Glutamatergic neuron (in vitro differentiated cells): ENCODE results near the gene SLC25A41. TPM values are rescaled to one million over a fixed set of nuclear protein-coding genes. Genes with fewer than 3 reads are reported as not detected.
"Not testable (repeated sequence)": the region's sequence is repeated elsewhere in the genome, so short reads cannot be mapped to it uniquely, and the experiment has no call there.

Source experiments
- DNase-seq: peaks from one replicate; pipeline ENCODE4 v3.0.0; 2022
- H3K27ac Mint-ChIP-seq: one replicate; pipeline ENCODE4 v1.8.0; 2020; ENCODE audit warnings: mild to moderate bottlenecking, mixed read lengths, inconsistent platforms; ENCODE audit not compliant: unreplicated experiment
- H3K27me3 Mint-ChIP-seq: one replicate; pipeline ENCODE4 v1.8.0; 2020; ENCODE audit warnings: mild to moderate bottlenecking, moderate library complexity, mixed read lengths, inconsistent platforms; ENCODE audit not compliant: unreplicated experiment
- H3K36me3 Mint-ChIP-seq: one replicate; pipeline ENCODE4 v1.8.0; 2020; ENCODE audit warnings: mild to moderate bottlenecking, mixed read lengths, inconsistent platforms; ENCODE audit not compliant: unreplicated experiment
- H3K4me1 Mint-ChIP-seq: one replicate; pipeline ENCODE4 v1.8.0; 2020; ENCODE audit warnings: mild to moderate bottlenecking, low read depth, mixed read lengths, inconsistent platforms; ENCODE audit not compliant: unreplicated experiment
- H3K4me3 Mint-ChIP-seq: one replicate; pipeline ENCODE4 v1.8.0; 2020; ENCODE audit warnings: mild to moderate bottlenecking, mixed read lengths, inconsistent platforms; ENCODE audit not compliant: unreplicated experiment
- H3K9me3 Mint-ChIP-seq: one replicate; pipeline ENCODE4 v1.8.0; 2020; ENCODE audit warnings: mild to moderate bottlenecking, moderate library complexity, mixed read lengths, inconsistent platforms; ENCODE audit not compliant: unreplicated experiment
- total RNA-seq: library from RNA; stranded (reverse); fragmentation: NEBNext Ultra II Directional; extraction: Animal tissue kit (Norgen Biotek cat#: 25700); gene quantifications from one replicate; pipeline ENCODE4 v1.2.1, GENCODE V29; 2021; ENCODE audit not compliant: unreplicated experiment
- TF ChIP-seq, protein P1 (sequence below): fragments of 200-600 bp; sonication (generic); IDR thresholded peaks from one replicate; pipeline ENCODE4 v1.5.0; 2021; ENCODE audit not compliant: partially characterized antibody, unreplicated experiment

SLC25A41 gene
- total RNA-seq, 1 donor from 2014 or later: 0.29 TPM

DNA sequence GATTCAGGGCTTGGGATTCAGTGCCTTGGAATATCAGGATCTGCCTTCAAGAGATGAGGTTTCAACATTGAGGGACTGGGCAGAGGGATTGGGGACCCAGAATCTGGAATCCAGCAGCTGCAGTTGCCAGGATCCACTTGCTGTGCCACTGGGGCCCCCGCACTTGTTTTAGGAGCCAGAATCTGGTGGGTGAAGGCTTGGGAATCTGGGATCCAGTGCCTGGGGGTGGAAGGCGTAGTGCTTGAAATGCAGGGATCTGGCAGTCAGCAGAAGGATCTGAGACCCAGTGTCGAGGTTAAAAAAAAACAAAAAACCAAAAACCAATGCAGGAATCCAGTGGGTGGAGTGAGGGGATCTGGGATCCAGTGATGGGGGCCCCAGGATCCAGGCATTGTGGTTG, 7.3 kb upstream of the SLC25A41 start:
- Mint-ChIP-seq H3K27me3 (peaks cover 8% of the 10 kb centered on the region), H3K4me1 (no peaks in the 10 kb centered on the region), H3K27ac (no peak overlapping the region), H3K9me3 (peaks cover 1% of the 10 kb centered on the region), H3K36me3 (peaks cover 8% of the 10 kb centered on the region), H3K4me3 (no peak overlapping the region)
- no peak for DNase-seq
- TF ChIP-seq, protein P1, sequence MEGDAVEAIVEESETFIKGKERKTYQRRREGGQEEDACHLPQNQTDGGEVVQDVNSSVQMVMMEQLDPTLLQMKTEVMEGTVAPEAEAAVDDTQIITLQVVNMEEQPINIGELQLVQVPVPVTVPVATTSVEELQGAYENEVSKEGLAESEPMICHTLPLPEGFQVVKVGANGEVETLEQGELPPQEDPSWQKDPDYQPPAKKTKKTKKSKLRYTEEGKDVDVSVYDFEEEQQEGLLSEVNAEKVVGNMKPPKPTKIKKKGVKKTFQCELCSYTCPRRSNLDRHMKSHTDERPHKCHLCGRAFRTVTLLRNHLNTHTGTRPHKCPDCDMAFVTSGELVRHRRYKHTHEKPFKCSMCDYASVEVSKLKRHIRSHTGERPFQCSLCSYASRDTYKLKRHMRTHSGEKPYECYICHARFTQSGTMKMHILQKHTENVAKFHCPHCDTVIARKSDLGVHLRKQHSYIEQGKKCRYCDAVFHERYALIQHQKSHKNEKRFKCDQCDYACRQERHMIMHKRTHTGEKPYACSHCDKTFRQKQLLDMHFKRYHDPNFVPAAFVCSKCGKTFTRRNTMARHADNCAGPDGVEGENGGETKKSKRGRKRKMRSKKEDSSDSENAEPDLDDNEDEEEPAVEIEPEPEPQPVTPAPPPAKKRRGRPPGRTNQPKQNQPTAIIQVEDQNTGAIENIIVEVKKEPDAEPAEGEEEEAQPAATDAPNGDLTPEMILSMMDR: no peak

DNA sequence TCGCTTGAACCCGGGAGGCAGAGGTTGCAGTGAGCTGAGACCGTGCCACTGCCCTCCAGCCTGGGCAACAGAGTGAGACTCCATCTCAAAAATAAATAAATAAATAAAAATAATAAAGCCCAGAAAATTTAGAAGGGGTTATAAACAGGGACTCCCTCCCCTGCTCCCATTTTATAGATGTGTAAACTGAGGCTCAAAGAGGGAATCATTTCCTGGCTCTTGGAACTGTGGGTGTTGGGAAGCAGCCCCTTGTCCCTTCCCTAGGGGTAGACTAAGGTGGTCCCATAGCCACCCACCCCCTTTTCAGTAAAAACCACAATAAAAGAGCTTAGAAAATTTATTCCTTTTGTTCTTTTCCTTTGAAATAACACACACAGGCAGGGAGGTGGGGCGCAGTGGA, 6.2 kb upstream of the SLC25A41 start:
- DNase-seq: no peak
- Mint-ChIP-seq H3K27ac (no peak overlapping the region), H3K27me3 (peaks cover 8% of the 10 kb centered on the region), H3K4me1 (no peaks in the 10 kb centered on the region), H3K4me3 (no peak overlapping the region), H3K9me3 (peaks cover 1% of the 10 kb centered on the region), H3K36me3 (no peaks in the 10 kb centered on the region)
- TF ChIP-seq, protein P1: no peak

DNA sequence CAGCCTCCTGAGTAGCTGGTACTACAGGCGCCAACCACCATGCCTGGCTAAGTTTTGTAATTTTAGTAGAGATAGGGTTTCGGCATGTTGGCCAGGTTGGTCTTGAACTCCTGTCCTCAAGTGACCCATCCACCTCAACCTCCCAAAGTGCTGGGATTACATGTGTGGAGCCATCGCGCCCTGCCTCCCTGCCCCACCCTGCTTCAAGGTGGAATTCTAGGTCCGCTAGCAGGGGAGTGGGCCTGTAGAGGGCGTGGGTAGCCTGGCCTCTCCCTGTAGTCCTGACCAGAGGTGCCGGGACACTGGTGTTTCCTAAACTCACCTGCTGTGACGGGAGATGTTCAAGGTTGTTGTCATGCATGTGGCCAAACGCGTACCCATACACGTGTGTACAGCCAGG, 398 bp downstream of the SLC25A41 start:
- DNase-seq: no peak
- Mint-ChIP-seq H3K27me3 (peaks cover 2% of the 10 kb centered on the region), H3K4me3 (no peak overlapping the region), H3K4me1 (no peaks in the 10 kb centered on the region), H3K9me3 (peaks cover 2% of the 10 kb centered on the region), H3K36me3 (no peaks in the 10 kb centered on the region), H3K27ac (no peak overlapping the region)
- TF ChIP-seq, protein P1: no peak

DNA sequence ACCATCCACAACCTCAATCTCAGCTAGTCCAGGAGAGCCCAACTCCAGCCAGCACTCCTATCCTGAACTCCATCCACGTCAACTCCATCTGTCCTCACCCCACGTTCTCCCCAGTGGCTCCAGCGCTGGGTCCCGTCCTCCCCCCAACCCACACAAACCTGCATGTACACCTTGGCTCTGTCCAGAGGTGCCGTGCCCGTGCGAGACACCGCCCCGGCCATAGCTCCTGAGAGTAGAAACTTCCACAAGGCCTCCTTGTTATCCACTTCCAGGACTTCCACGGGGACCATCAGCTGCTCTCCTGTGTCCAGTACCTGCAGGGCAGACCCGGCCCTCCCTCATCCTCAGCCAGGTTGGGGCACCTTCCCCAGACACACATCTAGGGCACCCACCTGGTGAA, 1.7 kb downstream of the SLC25A41 start:
- no peak for DNase-seq
- Mint-ChIP-seq H3K27me3 (peaks cover 2% of the 10 kb centered on the region), H3K4me3 (no peak overlapping the region), H3K4me1 (no peaks in the 10 kb centered on the region), H3K9me3 (peaks cover 5% of the 10 kb centered on the region), H3K36me3 (no peaks in the 10 kb centered on the region), H3K27ac (no peak overlapping the region)
- TF ChIP-seq, protein P1: no peak

DNA sequence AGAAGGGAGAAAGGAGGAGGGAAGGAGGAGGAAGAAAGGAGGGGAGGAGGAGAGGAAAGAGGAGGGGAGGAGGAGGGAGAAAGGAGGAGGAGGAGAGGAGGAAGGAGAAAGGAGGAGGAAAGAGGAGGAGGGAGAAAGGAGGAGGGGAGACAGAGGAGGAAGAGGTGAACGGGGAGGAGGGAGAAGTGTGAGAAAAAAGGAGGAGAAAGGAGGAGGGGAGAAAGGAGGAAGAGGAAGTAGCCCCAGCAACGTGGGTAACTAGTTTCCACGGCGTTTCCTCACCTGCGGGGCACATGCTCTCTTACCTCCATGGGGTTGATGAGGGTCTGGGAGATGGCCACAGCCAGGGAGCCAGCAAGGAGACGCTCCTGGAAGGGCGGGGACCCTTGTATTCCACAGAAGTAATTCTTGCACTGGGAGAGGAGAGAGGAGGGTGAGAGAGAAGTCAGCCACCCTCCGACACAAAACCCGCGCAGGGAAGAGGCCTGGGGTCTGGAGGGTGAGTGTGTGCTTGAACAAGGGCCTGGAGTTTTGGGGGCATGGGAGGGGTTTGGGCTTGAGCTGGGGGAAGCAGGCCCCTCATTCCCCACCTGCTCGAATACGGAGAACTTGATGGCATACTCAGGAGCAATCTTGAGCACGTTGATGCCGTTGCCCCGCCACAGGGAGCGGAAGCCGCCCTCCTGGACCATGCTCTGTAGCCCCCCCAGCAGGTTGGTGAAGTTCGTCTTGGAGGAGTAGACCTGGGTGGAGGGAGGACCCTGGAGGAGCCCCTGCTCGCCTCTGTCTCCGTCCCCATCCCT, 3.9 kb downstream of the SLC25A41 start:
- Mint-ChIP-seq H3K27me3 (peaks cover 13% of the 10 kb centered on the region), H3K4me1 (peaks cover 4% of the 10 kb centered on the region), H3K4me3 (no peak overlapping the region), H3K27ac (no peak overlapping the region), H3K9me3 (peaks cover 11% of the 10 kb centered on the region), H3K36me3 (no peaks in the 10 kb centered on the region)
- no peak for DNase-seq
- TF ChIP-seq, protein P1: no peak

DNA sequence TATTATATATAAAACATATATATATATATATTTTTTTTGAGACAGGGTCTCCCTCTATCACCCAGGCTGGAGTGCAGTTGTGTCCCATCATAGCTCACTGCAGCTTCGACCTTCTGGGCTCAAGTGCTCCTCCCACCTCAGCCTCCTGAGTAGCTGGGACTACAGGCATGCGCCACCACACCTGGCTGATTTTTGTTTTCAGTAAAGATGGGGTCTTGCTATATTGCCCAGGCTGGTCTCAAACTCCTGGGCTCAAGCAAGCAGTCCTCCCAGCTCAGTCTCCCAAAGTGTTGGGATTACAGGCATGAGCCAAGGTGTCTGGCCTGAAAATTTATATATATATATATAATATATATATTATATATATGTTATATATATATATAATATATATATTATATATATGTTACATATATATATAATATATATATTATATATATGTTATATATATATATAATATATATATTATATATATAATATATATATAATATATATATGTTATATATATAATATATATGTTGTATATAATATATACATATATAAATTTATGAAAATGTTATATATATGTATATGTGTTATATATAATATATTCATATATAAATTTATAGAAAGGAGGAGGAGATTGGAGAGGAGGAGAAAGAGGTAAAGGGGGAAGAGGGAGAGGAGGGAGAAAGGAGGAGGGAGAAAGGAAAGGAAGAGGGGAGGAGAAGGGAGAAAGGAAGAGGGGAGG, 4.7 kb downstream of the SLC25A41 start:
- not testable (repeated sequence) for H3K36me3 Mint-ChIP-seq, H3K27ac Mint-ChIP-seq, DNase-seq, H3K4me1 Mint-ChIP-seq, H3K4me3 Mint-ChIP-seq
- Mint-ChIP-seq H3K9me3 (peaks cover 11% of the 10 kb centered on the region), H3K27me3 (peaks cover 13% of the 10 kb centered on the region)
